IMR-90 (cell line): Measurements from ENCODE around the gene SPDYE16. TPM values are rescaled to one million over a fixed set of nuclear protein-coding genes. Genes with fewer than 3 reads are reported as not detected.
"Not testable (repeated sequence)": the region's sequence is repeated elsewhere in the genome, so short reads cannot be mapped to it uniquely, and the experiment has no call there.

ENCODE experiments used
- ATAC-seq: fragments of 200-7000 bp; cut with Tn5 transposase; 2 replicates; pipeline ENCODE4 v1.9.1; 2020; ENCODE audit warnings: low read depth, mild to moderate bottlenecking, moderate library complexity
- BruUV-seq: library from RNA; stranded (reverse); fragments of 400-500 nt; replicated peaks from 2 replicates; lab custom pipeline; 2021; lab: Mats Ljungman, UMichigan
- CTCF ChIA-PET: fragments of 300-600 bp; formaldehyde crosslinking; extraction: SDS; loops from one replicate; lab custom pipeline; 2021; ENCODE audit warnings: antibody characterized with exemption; lab: Yijun Ruan, JAX
- POLR2A ChIA-PET: fragments of 300-600 bp; sonication (Branson Sonifier 250); formaldehyde crosslinking; loops from one replicate; lab custom pipeline; 2022; ENCODE audit warnings: antibody characterized with exemption; ENCODE audit not compliant: unreplicated experiment; lab: Charles Lee
- DNase-seq: peaks from one replicate; pipeline ENCODE4 v3.0.0; 2013
- H2AFZ ChIP-seq: replicated peaks from 2 replicates; pipeline ENCODE3; 2013; ENCODE audit warnings: low read length, mild to moderate bottlenecking; ENCODE audit not compliant: poor library complexity
- H2AK5ac ChIP-seq: 2 replicates; pipeline ENCODE4 v1.6.1; 2013; ENCODE audit warnings: low read depth, low read length, inconsistent platforms
- H2AK9ac ChIP-seq: replicated peaks from 2 replicates; pipeline ENCODE3; 2013; ENCODE audit warnings: mild to moderate bottlenecking, low read depth, low read length, moderate library complexity; ENCODE audit not compliant: poor library complexity
- H2BK120ac ChIP-seq: 2 replicates; pipeline ENCODE4 v1.6.1; 2013; ENCODE audit warnings: low read depth, low read length, inconsistent platforms
- H2BK15ac ChIP-seq: 3 replicates; pipeline ENCODE4 v1.6.1; 2013; ENCODE audit warnings: low read depth, low read length, inconsistent platforms
- H2BK20ac ChIP-seq: 2 replicates; pipeline ENCODE4 v1.6.1; 2013; ENCODE audit warnings: low read depth, mild to moderate bottlenecking, inconsistent platforms, low read length, moderate library complexity
- H2BK5ac ChIP-seq: 2 replicates; pipeline ENCODE4 v1.6.1; 2013; ENCODE audit warnings: mild to moderate bottlenecking, low read depth, low read length, inconsistent platforms; ENCODE audit not compliant: poor library complexity, severe bottlenecking
- H3K14ac ChIP-seq: replicated peaks from 2 replicates; pipeline ENCODE4 v1.6.1; 2013; ENCODE audit warnings: low read depth, low read length, inconsistent platforms
- H3K18ac ChIP-seq: 2 replicates; pipeline ENCODE4 v1.6.1; 2013; ENCODE audit warnings: low read depth, low read length, control low read depth
- H3K23ac ChIP-seq: 2 replicates; pipeline ENCODE4 v1.6.1; 2013; ENCODE audit warnings: low read depth, low read length, inconsistent platforms
- H3K27ac ChIP-seq: 2 replicates; pipeline ENCODE4 v1.5.1; 2013; ENCODE audit warnings: mild to moderate bottlenecking, control low read depth, low read length; ENCODE audit not compliant: insufficient read depth
- H3K27me3 ChIP-seq: 2 replicates; pipeline ENCODE4 v1.6.1; 2013; ENCODE audit warnings: low read length; ENCODE audit not compliant: control insufficient read depth, insufficient read depth
- H3K36me3 ChIP-seq: 2 replicates; pipeline ENCODE4 v1.6.1; 2013; ENCODE audit warnings: low read length, mixed read lengths; ENCODE audit not compliant: control insufficient read depth, insufficient read depth
- H3K4ac ChIP-seq: 2 replicates; pipeline ENCODE4 v1.6.1; 2013; ENCODE audit warnings: low read depth, low read length, inconsistent platforms
- H3K4me1 ChIP-seq: 2 replicates; pipeline ENCODE4 v1.6.1; 2013; ENCODE audit warnings: low read length, mixed read lengths; ENCODE audit not compliant: control insufficient read depth, insufficient read depth
- H3K4me2 ChIP-seq: 2 replicates; pipeline ENCODE4 v1.6.1; 2013; ENCODE audit warnings: low read depth, mild to moderate bottlenecking, control low read depth, low read length, moderate library complexity
- H3K4me3 ChIP-seq: 2 replicates; pipeline ENCODE4 v1.5.1; 2013; ENCODE audit warnings: low read depth, mild to moderate bottlenecking, control low read depth, low read length, moderate library complexity; ENCODE audit not compliant: insufficient read depth
- H3K56ac ChIP-seq: 2 replicates; pipeline ENCODE4 v1.6.1; 2013; ENCODE audit warnings: low read length, inconsistent platforms; ENCODE audit not compliant: insufficient read depth; ENCODE audit errors: extremely low read depth
- H3K79me1 ChIP-seq, 2 experiments: 2 replicates each; pipeline ENCODE4 v1.6.1; 2013; ENCODE audit warnings: low read length in 2 of 2, inconsistent platforms in 1 of 2, low read depth in 1 of 2
- H3K9ac ChIP-seq: 2 replicates; pipeline ENCODE4 v1.6.1; 2013; ENCODE audit warnings: low read depth, low read length, control low read depth
- H3K9me1 ChIP-seq: 2 replicates; pipeline ENCODE4 v1.6.1; 2013; ENCODE audit warnings: low read length, inconsistent platforms; ENCODE audit not compliant: insufficient read depth
- H3K9me3 ChIP-seq: 2 replicates; pipeline ENCODE4 v1.6.1; 2013; ENCODE audit warnings: low read length; ENCODE audit not compliant: control insufficient read depth, insufficient read depth
- H4K20me1 ChIP-seq: 2 replicates; pipeline ENCODE4 v1.6.1; 2013; ENCODE audit warnings: low read length, inconsistent platforms; ENCODE audit not compliant: insufficient read depth
- H4K5ac ChIP-seq: 2 replicates; pipeline ENCODE4 v1.6.1; 2013; ENCODE audit warnings: mild to moderate bottlenecking, low read depth, low read length, control low read depth
- H4K8ac ChIP-seq, 2 experiments: 2 replicates each; pipeline ENCODE4 v1.6.1; 2013; ENCODE audit warnings: low read depth in 2 of 2, low read length in 2 of 2, control low read depth in 1 of 2, inconsistent platforms in 1 of 2
- H4K91ac ChIP-seq: 2 replicates; pipeline ENCODE4 v1.6.1; 2013; ENCODE audit warnings: low read depth, low read length, inconsistent platforms; ENCODE audit not compliant: insufficient read depth
- WGBS, 2 experiments: methylation state at CpG; one replicate each; pipeline versions ENCODE4 v1.1.5 to v1.1.7; 2013; ENCODE audit warnings: missing lambda C conversion rate in 2 of 2; ENCODE audit not compliant: insufficient read length in 1 of 2; ENCODE audit errors: extremely low coverage in 2 of 2; 5-methylcytosine and 5-hydroxymethylcytosine counted together
- dilution Hi-C: fragments of 300-500 bp; cut with HindIII; formaldehyde crosslinking; loops from one replicate; pipeline ENCODE4 v1.14.3; 2018; ENCODE audit warnings: low sequenced_read_pairs; ENCODE audit not compliant: unreplicated experiment
- in situ Hi-C: fragments of 300-500 bp; cut with MboI; formaldehyde crosslinking; loops from 3 replicates; pipeline ENCODE4 v1.14.3; 2019; ENCODE audit warnings: low sequenced_read_pairs, inconsistent platforms, mixed read lengths
- intact Hi-C: fragments of 100-400 bp; cut with micrococcal nuclease; formaldehyde crosslinking; loops from 2 replicates; pipeline ENCODE4 v1.10.0; 2022
- polyA plus RNA-seq, 3 experiments: library from polyadenylated mRNA; depleted of rRNA; stranded (reverse); fragments of >200 nt; gene quantifications; 2 replicates each; pipeline ENCODE4 v1.2.3, GENCODE V29; 2012; ENCODE audit warnings: low replicate concordance in 1 of 3
- total RNA-seq: library from RNA; depleted of rRNA; stranded (reverse); fragments of >200 nt; gene quantifications from 2 replicates; pipeline ENCODE4 v1.2.3, GENCODE V29; 2012

The SPDYE16 gene
- total and polyA plus RNA-seq, 2 of the 4 experiments (the other 2 are of a cell fraction): not detected

- H2BK15ac ChIP-seq, H4K91ac ChIP-seq, H3K4me2 ChIP-seq, H3K79me1 ChIP-seq, H3K9me1 ChIP-seq, H2AK5ac ChIP-seq, H2AFZ ChIP-seq, H3K23ac ChIP-seq, in situ Hi-C loops, H3K9me3 ChIP-seq, DNase-seq, H4K5ac ChIP-seq, H3K4ac ChIP-seq, H4K8ac ChIP-seq, CTCF ChIA-PET, H3K9ac ChIP-seq, H3K18ac ChIP-seq, H3K4me1 ChIP-seq, POLR2A ChIA-PET, ATAC-seq, H2BK20ac ChIP-seq, H2BK5ac ChIP-seq, H3K27me3 ChIP-seq, H3K4me3 ChIP-seq, H3K36me3 ChIP-seq, dilution Hi-C loops, H3K56ac ChIP-seq, H3K27ac ChIP-seq, BruUV-seq, intact Hi-C loops, H4K20me1 ChIP-seq, H3K14ac ChIP-seq, H2BK120ac ChIP-seq, H2AK9ac ChIP-seq: not testable (repeated sequence)
- no CpG with 5 or more reads among the region's 4 CpGs for whole genome bisulfite sequencing, 2 experiments
Measured at GRCh38 chr7:76560157-76560556, 17.1 kb upstream of the SPDYE16 start.

- in situ Hi-C loops, H3K9me3 ChIP-seq, H3K14ac ChIP-seq, H2BK15ac ChIP-seq, H3K23ac ChIP-seq, CTCF ChIA-PET, H3K9ac ChIP-seq, H3K56ac ChIP-seq, H4K8ac ChIP-seq, H3K79me1 ChIP-seq, ATAC-seq, H2AFZ ChIP-seq, H2AK9ac ChIP-seq, H4K20me1 ChIP-seq, H3K27ac ChIP-seq, H2BK120ac ChIP-seq, H3K18ac ChIP-seq, POLR2A ChIA-PET, H2BK5ac ChIP-seq, H3K4me2 ChIP-seq, H3K9me1 ChIP-seq, intact Hi-C loops, dilution Hi-C loops, H3K27me3 ChIP-seq, H3K4me3 ChIP-seq, H2BK20ac ChIP-seq, H4K5ac ChIP-seq, H3K4me1 ChIP-seq, DNase-seq, H4K91ac ChIP-seq, H2AK5ac ChIP-seq, H3K4ac ChIP-seq, BruUV-seq, H3K36me3 ChIP-seq: not testable (repeated sequence)
- no CpG with 5 or more reads among the region's 6 CpGs for WGBS, 2 experiments
Measured at GRCh38 chr7:76559685-76560084, 16.6 kb upstream of the SPDYE16 start.
